ENCODE data around the gene MRPS6.

The MRPS6 gene

DNA sequence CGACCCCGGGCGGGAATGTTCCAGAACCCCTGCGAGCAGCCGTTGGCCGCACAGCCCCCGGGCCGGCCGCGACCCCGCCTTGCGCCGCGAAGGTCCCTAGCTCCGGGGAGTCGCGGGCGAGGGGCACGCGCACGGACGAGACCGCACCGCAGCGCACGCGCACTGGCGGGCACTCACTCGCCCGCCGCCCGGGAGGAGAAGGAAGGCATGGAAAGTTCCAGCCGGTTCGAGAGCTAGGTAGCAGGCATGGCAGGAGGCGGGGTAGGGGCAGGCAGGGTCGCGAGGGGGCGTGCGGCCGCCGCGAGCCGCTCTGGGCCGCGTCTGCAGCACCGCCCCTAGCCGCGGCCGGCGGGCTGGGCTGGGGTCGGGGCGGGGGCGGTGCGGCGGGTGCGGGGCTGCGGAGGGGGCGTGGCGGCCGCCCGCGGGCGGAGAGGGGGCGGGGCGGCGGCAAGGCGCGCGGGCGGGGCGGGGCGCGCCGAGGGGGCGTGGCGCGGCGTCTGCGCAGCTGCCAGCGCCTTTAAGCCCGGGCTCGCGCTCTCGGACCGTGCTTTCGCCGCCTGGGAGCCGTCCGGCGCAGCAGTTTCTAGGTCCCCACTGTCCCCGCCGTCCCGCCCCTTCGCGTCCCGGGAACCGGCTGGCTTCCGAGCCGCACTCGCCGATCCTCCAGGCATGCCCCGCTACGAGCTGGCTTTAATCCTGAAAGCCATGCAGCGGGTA lies at the start of gene MRPS6, which contains the start of gene SLC5A3:
Gene MRPS6 (plus strand): TSS at position 547 of the 717 bp plus-strand sequence. CDS start 123 bp downstream, at position 670.
Gene SLC5A3 (plus strand): TSS at position 547 of the 717 bp plus-strand sequence. CDS start 21,621 bp downstream, outside the sequence.
- no peak for TF ChIP-seq GATA2 (IDR thresholded peaks at IDR 0.05; ENCODE audit: low read depth, low read length)
- no peak for TF ChIP-seq GATA3 (IDR thresholded peaks at IDR 0.05; ENCODE audit: low read depth, low read length)

DNA sequence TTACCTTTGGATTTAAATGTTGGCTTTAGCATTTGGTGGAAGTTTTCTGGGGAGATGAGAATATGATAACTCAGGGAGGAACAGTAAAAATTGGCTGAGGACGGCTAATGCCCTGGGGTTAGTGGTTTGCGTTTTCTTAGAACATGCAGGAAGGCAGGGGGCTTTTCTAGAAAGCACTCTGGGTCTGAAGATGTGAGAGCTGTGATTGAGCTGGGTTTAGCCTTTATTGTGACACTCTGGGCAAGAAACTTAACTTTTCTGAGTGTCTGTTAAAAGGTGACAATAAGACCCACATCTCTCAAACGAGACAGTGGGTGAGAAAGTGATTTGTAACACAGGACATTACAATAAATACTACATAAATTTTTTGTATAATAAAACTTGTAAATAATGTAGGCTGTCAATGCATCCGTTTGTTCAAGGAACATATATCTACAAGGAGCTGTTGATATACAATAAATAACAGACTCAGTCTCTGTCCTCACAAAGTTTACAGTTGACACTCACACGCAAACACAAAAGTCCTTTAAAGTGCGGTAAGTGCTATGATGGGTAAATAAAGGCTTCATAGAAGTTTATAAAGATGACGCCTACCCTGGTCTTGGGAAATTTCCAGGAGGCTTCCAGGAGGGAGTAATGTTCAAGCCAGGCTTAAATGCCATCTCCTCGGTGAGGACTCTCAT lies 49.5 kb upstream of the MRPS6 start:
- TF ChIP-seq GATA3 (IDR thresholded peaks at IDR 0.05; ENCODE audit: low read depth, low read length) (no peak), GATA2 (IDR thresholded peaks at IDR 0.05; ENCODE audit: low read depth, low read length) (no peak)

DNA sequence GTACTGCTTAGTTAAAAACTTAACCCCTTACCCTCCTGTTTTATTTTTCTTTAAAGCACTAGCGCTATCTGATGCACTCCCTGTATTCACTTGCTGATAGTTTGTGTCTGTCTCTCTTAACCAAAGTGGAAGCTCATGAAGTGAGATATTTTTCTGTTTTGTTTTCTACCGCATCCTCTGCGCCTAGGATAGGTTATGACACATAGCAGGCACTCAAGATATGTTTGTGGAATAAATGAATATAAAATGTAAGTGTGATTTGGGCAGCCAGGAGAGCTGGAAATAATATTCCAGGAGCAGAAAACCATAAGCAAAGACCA lies 49.0 kb upstream of the MRPS6 start:
- no peak for TF ChIP-seq GATA3 (IDR thresholded peaks at IDR 0.05; ENCODE audit: low read depth, low read length)
- TF ChIP-seq GATA2 (IDR thresholded peaks at IDR 0.05; ENCODE audit: low read depth, low read length): no peak

DNA sequence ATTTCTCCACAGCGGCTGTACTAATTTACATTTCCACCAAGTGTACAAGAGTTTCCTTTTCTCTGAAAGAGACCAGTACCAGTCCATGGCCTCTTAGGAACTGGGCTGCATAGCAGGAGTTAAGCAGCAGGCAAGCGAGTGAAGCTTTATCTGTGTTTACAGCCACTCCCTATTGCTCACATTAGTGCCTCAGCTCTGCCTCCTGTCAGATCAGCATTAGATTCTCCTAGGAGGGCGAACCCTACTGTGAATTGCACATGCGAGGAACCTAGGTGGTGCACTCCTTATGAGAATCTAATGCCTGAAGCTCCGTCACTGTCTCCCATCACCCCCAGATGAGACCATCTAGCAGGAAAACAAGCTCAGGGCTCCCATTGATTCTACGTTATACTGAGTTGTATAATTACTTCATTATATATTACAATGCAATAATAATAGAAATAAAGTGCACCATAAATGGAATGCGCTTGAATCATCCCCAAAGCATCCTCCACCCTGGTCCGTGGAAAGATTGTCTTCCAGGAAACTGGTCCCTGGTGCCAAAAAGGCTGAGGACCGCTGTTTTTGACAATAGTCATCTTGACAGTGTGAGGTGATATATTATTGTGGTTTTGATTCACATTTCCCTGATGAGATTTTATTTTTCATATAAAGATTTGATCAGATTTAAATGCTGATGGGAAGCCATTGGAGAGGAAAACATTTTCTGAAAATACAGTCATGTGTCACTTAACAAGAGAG lies 45.5 kb upstream of the MRPS6 start:
- TF ChIP-seq GATA3 (IDR thresholded peaks at IDR 0.05; ENCODE audit: low read depth, low read length) (no peak), GATA2 (IDR thresholded peaks at IDR 0.05; ENCODE audit: low read depth, low read length) (no peak)

DNA sequence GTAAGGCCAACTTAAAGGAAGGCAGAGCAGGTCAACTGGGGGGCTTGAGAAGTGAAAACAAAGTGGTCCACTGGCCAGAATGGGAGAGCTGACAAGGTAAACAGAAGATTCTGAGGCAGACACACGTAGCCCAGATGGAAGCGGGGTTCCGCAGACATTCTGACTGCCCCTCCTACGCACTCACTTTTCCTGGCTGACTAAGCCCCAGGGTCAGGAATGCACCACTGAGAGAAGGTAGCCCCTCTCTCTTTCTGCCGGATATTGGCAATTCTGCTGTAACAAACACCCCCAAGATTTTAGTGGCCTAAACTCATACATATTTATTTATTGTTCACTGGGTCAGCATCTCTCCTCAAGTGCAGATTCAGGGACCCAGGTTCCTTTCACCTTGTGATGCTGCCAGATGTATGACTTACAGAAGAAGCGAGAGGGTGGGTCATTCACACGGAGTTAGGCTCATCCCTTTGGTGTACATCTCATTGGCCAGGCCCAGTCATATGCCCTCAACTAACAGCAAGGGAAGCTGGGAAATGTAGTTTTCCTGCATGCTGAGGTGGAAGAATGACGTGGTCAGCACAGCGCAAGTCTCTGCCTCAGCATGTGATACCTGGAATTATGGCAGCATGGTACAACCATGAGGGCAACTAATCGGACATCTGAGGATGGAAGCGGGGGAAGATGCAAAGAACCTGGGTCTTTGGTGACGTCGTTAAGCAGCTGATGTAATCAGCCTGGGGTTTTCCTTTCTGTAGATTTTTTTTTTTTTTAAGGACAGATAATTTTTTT lies 43.4 kb upstream of the MRPS6 start:
- TF ChIP-seq GATA3 (IDR thresholded peaks at IDR 0.05; ENCODE audit: low read depth, low read length) (no peak), GATA2 (IDR thresholded peaks at IDR 0.05; ENCODE audit: low read depth, low read length) (no peak)

DNA sequence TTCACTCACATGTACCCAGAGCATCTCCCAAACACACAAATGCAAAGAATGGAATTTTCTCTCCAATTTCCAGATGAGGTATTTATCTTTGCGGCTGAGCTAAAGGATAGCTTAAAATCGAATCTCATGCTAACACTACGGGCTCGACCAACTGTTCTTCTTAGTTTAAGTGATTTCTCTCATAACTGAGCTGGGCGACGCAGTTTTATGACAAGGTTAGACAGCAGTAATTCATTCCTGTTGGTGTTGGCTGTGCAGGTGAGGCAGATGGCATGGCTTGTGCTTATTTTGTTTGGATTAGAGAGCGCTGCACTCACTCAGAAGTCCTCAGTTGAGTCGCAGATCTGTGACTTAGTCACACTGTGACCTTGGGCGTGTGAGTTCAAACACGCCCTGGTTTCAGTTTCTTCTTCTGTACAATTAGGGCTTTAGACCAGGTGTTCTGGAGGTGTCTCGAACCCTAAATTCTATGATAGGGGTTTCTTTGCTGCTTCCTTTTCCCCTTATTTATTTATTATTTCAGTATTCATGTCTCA lies 41.5 kb upstream of the MRPS6 start:
- TF ChIP-seq GATA2 (IDR thresholded peaks at IDR 0.05; ENCODE audit: low read depth, low read length) (no peak), GATA3 (IDR thresholded peaks at IDR 0.05; ENCODE audit: low read depth, low read length) (no peak)

DNA sequence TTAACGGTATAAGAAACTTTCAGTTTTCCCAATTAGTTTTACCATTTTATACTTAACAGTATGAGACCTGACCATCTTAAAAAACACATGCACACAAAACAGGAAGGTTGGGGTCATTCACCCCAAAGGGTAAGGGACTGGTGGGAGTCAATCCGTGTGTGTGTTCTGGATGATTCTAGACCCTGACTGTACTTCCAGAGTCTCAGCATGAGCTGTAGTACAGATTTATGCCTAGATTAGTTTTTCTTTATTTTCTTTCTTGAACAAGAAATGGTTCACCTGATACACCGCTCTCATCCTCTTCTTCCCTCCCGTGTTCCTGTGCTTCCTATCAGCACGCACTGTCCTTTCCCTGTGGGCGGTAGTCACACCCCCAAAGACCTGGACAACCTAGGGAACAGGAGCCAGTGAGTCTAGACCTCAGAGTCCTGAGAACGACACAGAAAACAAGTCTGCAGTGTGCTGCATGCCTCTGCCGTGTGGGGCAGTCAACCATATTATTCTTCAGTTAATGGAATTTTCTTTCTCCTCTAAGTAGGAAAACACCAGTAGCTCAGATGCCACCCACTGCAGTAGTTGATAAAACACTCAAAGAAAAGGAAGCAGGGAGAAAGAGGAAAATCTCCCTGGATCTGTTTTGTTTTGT lies 38.9 kb upstream of the MRPS6 start:
- no peak for TF ChIP-seq GATA3 (IDR thresholded peaks at IDR 0.05; ENCODE audit: low read depth, low read length)
- TF ChIP-seq GATA2 (IDR thresholded peaks at IDR 0.05; ENCODE audit: low read depth, low read length): no peak

DNA sequence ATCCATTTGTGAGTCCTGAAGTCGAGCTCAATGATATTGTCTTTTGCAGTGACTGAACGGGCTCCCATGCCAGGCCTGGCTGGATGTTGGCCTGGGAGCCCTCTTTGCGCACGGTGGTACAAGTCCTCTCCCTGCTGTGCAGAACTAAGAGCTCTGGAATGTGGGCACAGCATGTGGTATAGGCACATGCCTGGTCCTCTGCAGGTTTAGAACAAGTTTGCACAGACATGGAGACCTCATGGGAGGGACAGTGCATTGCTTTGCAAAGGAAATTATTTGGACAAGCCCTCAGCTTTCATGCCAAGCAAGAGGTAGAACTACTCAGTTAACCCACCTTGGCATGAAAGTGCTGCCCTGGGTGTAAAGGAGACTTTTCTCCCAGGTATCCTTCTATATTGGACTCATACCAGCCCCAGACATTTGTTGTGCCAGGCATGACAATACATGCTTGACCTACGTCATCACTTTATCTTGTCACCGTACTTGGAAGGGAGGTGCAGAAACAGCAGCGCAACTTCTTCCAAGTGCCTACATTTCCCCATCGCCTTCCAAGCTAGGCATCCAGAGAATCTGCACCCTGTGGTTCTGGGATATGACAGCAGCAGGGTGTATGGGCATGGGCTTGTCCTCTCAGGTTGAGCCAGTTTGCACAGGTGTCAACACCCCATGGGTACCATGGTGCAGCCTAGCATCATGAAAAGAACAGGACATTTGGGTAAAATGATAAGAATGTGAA lies 37.6 kb upstream of the MRPS6 start:
- TF ChIP-seq GATA2 (IDR thresholded peaks at IDR 0.05; ENCODE audit: low read depth, low read length) (no peak), GATA3 (IDR thresholded peaks at IDR 0.05; ENCODE audit: low read depth, low read length) (no peak)

DNA sequence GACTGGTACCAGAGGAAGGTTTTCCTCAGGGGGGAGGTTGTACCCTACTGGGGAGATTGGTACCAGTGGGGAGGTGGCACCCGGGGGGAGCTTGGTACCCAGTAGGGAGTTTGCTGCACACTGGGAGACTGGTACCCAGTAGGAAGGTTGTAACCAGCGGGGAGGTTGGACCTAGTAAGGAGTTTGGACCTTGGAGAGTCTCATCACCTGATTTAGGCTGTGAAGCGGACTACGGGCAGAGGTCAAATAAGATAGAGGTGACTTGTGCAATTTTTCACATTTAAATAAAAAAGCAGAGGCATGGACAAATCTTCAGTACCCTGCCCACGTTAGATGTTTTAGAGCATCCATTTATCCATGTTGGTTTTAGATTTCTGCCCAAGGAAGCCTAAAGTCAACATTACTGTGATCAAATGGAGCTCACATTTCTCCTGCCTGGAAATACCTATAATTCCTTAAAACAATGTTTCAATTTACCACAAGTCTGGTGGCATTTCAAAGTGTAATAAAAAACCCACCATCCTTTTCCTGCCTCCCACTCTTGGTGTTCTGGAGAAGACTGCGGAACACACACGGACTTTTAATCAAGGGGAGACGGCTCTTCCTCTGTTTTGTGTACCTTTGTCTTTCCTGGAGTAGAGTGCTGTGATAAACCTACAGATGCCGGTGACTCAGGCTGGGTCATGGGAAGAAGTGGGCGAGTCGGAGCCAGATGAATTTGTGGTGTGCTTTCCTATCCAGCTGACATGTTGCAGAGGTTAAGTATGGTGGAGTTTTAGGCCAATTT lies 36.2 kb upstream of the MRPS6 start:
- no peak for TF ChIP-seq GATA3 (IDR thresholded peaks at IDR 0.05; ENCODE audit: low read depth, low read length)
- no peak for TF ChIP-seq GATA2 (IDR thresholded peaks at IDR 0.05; ENCODE audit: low read depth, low read length)

DNA sequence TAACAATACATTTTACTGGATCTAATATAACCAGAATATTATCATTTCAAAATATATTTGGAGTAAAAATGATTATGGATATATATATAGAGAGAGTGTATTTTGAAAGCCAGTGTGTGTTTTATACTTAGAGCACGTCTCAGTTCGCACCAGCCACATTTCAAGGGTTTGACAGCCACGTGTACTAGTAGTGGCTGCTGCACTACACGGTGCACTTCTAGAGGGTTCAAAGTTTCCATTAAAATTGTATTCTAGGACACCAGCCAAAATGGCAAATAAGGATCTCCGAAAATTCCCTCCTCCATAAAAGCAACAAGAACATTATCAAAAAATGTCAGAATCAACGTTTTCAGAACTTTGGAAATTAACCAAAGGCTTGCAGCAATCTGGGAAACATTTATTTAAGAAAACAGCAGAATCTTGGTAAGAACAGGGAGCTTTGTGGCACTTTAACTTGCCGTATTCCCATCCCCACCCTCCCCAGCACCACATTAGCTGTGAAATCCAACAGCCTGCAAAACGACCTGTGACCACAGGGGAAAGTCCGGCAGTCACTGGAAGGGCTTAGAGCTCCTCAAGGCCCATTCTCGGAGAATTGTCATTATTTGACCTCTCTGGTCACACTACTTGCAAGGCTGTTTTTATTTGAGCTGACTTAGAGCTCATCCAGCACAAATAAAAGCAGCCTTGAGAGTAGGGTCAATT lies 33.5 kb upstream of the MRPS6 start:
- no peak for TF ChIP-seq GATA2 (IDR thresholded peaks at IDR 0.05; ENCODE audit: low read depth, low read length)
- no peak for TF ChIP-seq GATA3 (IDR thresholded peaks at IDR 0.05; ENCODE audit: low read depth, low read length)

DNA sequence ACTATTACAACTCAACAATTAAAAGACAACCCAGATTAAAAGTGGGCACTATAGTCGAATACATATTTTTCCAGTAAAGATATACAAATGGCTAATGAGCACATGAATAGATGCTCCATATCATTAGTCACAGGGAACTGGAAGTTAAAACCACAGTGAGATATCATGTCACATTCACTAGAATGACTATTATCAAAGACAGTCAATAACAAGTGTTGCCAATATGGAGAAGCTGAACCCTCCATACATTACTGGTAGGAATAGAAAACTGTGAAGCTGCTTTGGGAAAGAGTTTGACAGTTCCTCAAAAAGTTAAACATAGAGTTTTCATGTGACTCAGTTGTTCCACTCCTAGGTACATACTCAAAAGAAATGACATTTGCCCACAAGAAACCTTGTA lies 30.6 kb upstream of the MRPS6 start:
- no peak for TF ChIP-seq GATA3 (IDR thresholded peaks at IDR 0.05; ENCODE audit: low read depth, low read length)
- TF ChIP-seq GATA2 (IDR thresholded peaks at IDR 0.05; ENCODE audit: low read depth, low read length): no peak

Data from SH-SY5Y (cell line).